ENCODE data around the gene SUDS3. TPM values are rescaled to one million over a fixed set of nuclear protein-coding genes. Genes with fewer than 3 reads are reported as not detected.

The SUDS3 gene
- polyA plus RNA-seq, 3 donors: 8.2 to 15.6 (median 9.1) TPM

DNA sequence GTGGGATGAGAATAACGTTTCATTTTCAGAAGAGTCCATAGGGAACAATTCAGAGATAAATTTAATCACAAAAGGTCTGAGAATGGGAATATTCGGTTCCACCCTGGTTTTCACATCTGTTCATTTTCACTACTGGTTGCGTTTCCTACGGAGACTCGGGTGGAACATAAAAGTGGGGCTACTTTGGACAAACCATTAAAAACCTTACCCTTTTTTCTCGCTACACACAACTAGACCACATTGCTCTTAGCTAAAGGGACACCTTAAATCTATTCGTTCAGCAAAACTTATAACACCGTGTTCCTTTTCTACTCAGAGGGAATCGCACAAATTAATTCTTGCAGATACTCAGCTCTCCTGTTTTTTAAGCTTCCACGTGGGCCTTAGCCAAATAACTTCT is 1.0 kb upstream of the SUDS3 start:
- Mint-ChIP-seq H3K4me1 (peaks cover 35% of the 10 kb centered on the region), H3K27ac (peak overlapping the region in 2 of 7 donors; percentile 99), H3K36me3 (peaks cover 11% of the 10 kb centered on the region in 2 donors), H3K4me3 (no peak overlapping the region), H3K9me3 (no peaks in the 10 kb centered on the region), H3K27me3 (ENCODE audit: low read depth in 3 of 3) (no peaks in the 10 kb centered on the region)
- WGBS (ENCODE audit: insufficient coverage): 83% methylated on average over 8 of the region's 10 CpGs
- Histone ChIP-seq H4K20me1 (ENCODE audit: insufficient read depth, low read length) (peaks cover 29% of the 10 kb centered on the region), H2AFZ (ENCODE audit: insufficient read depth, low read depth, low read length, poor library complexity, severe bottlenecking) (no peak overlapping the region), H3K4me2 (replicated peaks; ENCODE audit: extremely low read depth, low read length, poor library complexity, severe bottlenecking) (peak overlapping the region; percentile 95), H3K4me3 (replicated peaks in 1 of 3; ENCODE audit: low read depth in 2 of 3, low read length in 3 of 3) (no peak overlapping the region), H3K36me3 (replicated peaks in 1 of 2; ENCODE audit: control insufficient read depth in 1 of 2, insufficient read depth in 2 of 2, low read length in 2 of 2) (peaks cover 11 to 14% of the 10 kb centered on the region in 2 donors), H3K27ac (ENCODE audit: low read depth in 1 of 2, low read length in 2 of 2) (no peak overlapping the region), H3K27me3 (ENCODE audit: control insufficient read depth in 2 of 2, insufficient read depth in 2 of 2, low read length in 2 of 2) (no peaks in the 10 kb centered on the region), H3K9me3 (replicated peaks in 1 of 2; ENCODE audit: control insufficient read depth in 1 of 2, insufficient read depth in 1 of 2, low read length in 2 of 2) (no peaks in the 10 kb centered on the region), H3K4me1 (ENCODE audit: control insufficient read depth in 1 of 2, insufficient read depth in 2 of 2, low read length in 2 of 2) (peaks cover 34 to 43% of the 10 kb centered on the region in 2 donors), H3K9ac (ENCODE audit: insufficient read depth, low read length, poor library complexity, severe bottlenecking) (no peak overlapping the region), H3K79me2 (ENCODE audit: insufficient read depth, low read length) (peaks cover 71% of the 10 kb centered on the region)
- intact Hi-C loops (cut with micrococcal nuclease): loop anchor here (10.0 kb wide), 4 partner anchors 191 to 321 kb away; partner anchors contain the start of gene WSB2 (in 1 of the 2)
- DNase-seq: no peak
- TF ChIP-seq, protein P1, sequence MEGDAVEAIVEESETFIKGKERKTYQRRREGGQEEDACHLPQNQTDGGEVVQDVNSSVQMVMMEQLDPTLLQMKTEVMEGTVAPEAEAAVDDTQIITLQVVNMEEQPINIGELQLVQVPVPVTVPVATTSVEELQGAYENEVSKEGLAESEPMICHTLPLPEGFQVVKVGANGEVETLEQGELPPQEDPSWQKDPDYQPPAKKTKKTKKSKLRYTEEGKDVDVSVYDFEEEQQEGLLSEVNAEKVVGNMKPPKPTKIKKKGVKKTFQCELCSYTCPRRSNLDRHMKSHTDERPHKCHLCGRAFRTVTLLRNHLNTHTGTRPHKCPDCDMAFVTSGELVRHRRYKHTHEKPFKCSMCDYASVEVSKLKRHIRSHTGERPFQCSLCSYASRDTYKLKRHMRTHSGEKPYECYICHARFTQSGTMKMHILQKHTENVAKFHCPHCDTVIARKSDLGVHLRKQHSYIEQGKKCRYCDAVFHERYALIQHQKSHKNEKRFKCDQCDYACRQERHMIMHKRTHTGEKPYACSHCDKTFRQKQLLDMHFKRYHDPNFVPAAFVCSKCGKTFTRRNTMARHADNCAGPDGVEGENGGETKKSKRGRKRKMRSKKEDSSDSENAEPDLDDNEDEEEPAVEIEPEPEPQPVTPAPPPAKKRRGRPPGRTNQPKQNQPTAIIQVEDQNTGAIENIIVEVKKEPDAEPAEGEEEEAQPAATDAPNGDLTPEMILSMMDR (IDR thresholded peaks at IDR 0.05): no peak

DNA sequence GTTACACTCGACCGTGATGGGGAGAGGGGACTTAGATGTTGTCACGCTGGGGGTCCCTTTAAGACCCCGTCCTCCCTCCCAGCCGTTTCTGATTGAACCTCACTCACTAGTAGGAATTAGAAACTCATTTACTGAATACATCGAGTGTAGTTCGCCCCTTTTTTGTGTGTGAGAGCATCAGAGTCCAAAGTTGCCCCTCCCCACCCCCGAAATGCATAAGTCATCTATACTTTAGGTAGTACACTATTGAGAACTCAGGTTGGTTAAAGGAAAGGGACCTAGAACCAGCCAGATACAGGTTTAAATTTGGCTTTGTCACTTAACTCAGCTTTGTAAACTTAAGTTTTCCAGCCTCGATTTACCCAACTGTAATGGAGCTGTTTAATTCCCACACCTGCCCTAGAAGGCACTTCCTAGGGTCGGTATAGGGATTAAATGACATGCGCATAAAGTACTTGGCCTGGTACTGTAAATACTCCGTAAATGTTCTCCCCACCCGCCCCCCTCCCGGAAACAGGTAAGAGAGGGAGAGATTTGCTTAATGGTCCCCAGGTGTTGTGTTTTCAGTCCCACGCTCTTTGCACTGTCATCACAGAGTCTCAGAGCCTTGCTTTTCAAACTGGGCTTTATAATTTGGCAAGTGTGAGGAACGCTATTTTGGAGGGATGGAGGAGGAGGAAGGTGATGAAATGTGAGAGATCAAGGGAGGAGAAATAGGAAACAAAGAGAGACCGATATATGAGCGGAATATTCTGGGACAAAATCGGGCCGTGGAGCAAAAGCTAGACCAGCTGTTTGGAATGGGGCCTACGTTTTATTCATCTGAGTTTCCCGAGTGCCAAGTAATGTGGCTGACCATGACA is 897 bp downstream of the SUDS3 start:
- Histone ChIP-seq H3K4me3 (replicated peaks in 1 of 3; ENCODE audit: low read depth in 2 of 3, low read length in 3 of 3) (peak overlapping the region; percentile 70 to 97 (median 91)), H4K20me1 (ENCODE audit: insufficient read depth, low read length) (peaks cover 12% of the 10 kb centered on the region), H3K36me3 (replicated peaks in 1 of 2; ENCODE audit: control insufficient read depth in 1 of 2, insufficient read depth in 2 of 2, low read length in 2 of 2) (peaks cover 25 to 29% of the 10 kb centered on the region in 2 donors), H2AFZ (ENCODE audit: insufficient read depth, low read depth, low read length, poor library complexity, severe bottlenecking) (peak overlapping the region; percentile 90), H3K27me3 (ENCODE audit: control insufficient read depth in 2 of 2, insufficient read depth in 2 of 2, low read length in 2 of 2) (no peaks in the 10 kb centered on the region), H3K79me2 (ENCODE audit: insufficient read depth, low read length) (peaks cover 51% of the 10 kb centered on the region), H3K4me1 (ENCODE audit: control insufficient read depth in 1 of 2, insufficient read depth in 2 of 2, low read length in 2 of 2) (peaks cover 26 to 32% of the 10 kb centered on the region in 2 donors), H3K27ac (ENCODE audit: low read depth in 1 of 2, low read length in 2 of 2) (peak overlapping the region in 1 of 2 donors; percentile 96), H3K9ac (ENCODE audit: insufficient read depth, low read length, poor library complexity, severe bottlenecking) (peak overlapping the region; percentile 84), H3K9me3 (replicated peaks in 1 of 2; ENCODE audit: control insufficient read depth in 1 of 2, insufficient read depth in 1 of 2, low read length in 2 of 2) (no peaks in the 10 kb centered on the region), H3K4me2 (replicated peaks; ENCODE audit: extremely low read depth, low read length, poor library complexity, severe bottlenecking) (peak overlapping the region; percentile 95)
- TF ChIP-seq, protein P1 (IDR thresholded peaks at IDR 0.05): no peak
- Mint-ChIP-seq H3K36me3 (peaks cover 26 to 30% of the 10 kb centered on the region in 2 donors), H3K4me1 (peaks cover 27% of the 10 kb centered on the region), H3K4me3 (peak overlapping the region; percentile 88 to 92), H3K9me3 (no peaks in the 10 kb centered on the region), H3K27me3 (ENCODE audit: low read depth in 3 of 3) (no peaks in the 10 kb centered on the region), H3K27ac (peak overlapping the region; percentile 85 to 95 (median 92))
- WGBS (ENCODE audit: insufficient coverage): 10% methylated on average over 8 of the region's 22 CpGs
- DNase-seq: no peak
- intact Hi-C loops (cut with micrococcal nuclease): loop anchor here (10.0 kb wide), 4 partner anchors 192 to 322 kb away; partner anchors contain the start of gene WSB2 (in 1 of the 2)

Measured in CD14-positive monocyte (primary cell).